ENCODE results near the gene SKP2.

GRCh38 chr5:36136581-36136980 is 15.3 kb upstream of the SKP2 start:
- TF ChIP-seq CTCF (IDR thresholded peaks at IDR 0.05) (no peak), REST (IDR thresholded peaks at IDR 0.05; ENCODE audit: insufficient read depth in 1 of 2, low read depth in 2 of 2, low read length in 1 of 2) (no peak), SIN3A (IDR thresholded peaks at IDR 0.05; ENCODE audit: borderline replicate concordance, insufficient read depth, low read depth, low read length) (no peak), POLR2AphosphoS5 (IDR thresholded peaks at IDR 0.05; ENCODE audit: low read depth, low read length) (no peak), TCF7L2 (IDR thresholded peaks at IDR 0.05; ENCODE audit: low read depth, low read length) (no peak)
